GM12878 (cell line): ENCODE results near the gene PLXDC1. TPM values are rescaled to one million over a fixed set of nuclear protein-coding genes. Genes with fewer than 3 reads are reported as not detected.

Experiments used
- ATAC-seq: fragments of 200-7000 bp; cut with Tn5 transposase; 3 replicates; pipeline ENCODE4 v1.9.1; 2020; ENCODE audit warnings: mild to moderate bottlenecking, moderate library complexity
- BruUV-seq: library from RNA; stranded (reverse); fragments of 400-500 nt; replicated peaks from 2 replicates; lab custom pipeline; 2021; lab: Mats Ljungman, UMichigan
- CTCF ChIA-PET: fragments of 300-600 bp; sonication (Branson Sonifier 250); formaldehyde crosslinking; extraction: SDS; loops from one replicate; lab custom pipeline; 2021; ENCODE audit warnings: inconsistent platforms; lab: Yijun Ruan, JAX
- POLR2A ChIA-PET: fragments of 350-600 bp; formaldehyde crosslinking; extraction: SDS; loops from one replicate; lab custom pipeline; 2021; ENCODE audit warnings: inconsistent platforms; lab: Charles Lee
- RAD21 ChIA-PET: fragments of 300-600 bp; sonication (Branson Sonifier 250); formaldehyde crosslinking; loops from one replicate; lab custom pipeline; 2023; ENCODE audit warnings: antibody characterized with exemption; ENCODE audit not compliant: unreplicated experiment; lab: Charles Lee
- SMC1A ChIA-PET: fragments of 300-600 bp; sonication (Branson Sonifier 250); formaldehyde crosslinking; loops from one replicate; lab custom pipeline; 2023; ENCODE audit not compliant: unreplicated experiment, uncharacterized antibody; lab: Charles Lee
- DNase-seq: peaks from one replicate; pipeline ENCODE4 v3.0.0-alpha.2; 2011; ENCODE audit warnings: low read depth, low spot score
- FAIRE-seq: peaks from 3 replicates; lab custom pipeline; 2011; peaks lifted over from hg19 to GRCh38; lab: Jason Lieb, UNC
- H2AFZ ChIP-seq: 2 replicates; pipeline ENCODE4 v1.6.0; 2011; ENCODE audit warnings: low read depth, low read length, control low read depth; ENCODE audit not compliant: control insufficient read depth
- H3K27ac ChIP-seq: 2 replicates; pipeline ENCODE4 v1.5.1; 2011; ENCODE audit warnings: control low read depth; ENCODE audit not compliant: control insufficient read depth, insufficient read depth
- H3K27me3 ChIP-seq, 2 experiments: replicated peaks in 1 of 2; 2 replicates each; pipeline versions ENCODE4 v1.6.0 to v1.6.1; 2011; ENCODE audit warnings: low read length in 1 of 2; ENCODE audit not compliant: control insufficient read depth in 2 of 2, insufficient read depth in 2 of 2
- H3K36me3 ChIP-seq, 2 experiments: 2 replicates each; pipeline ENCODE4 v1.5.1; 2011; ENCODE audit warnings: low read length in 1 of 2; ENCODE audit not compliant: control insufficient read depth in 2 of 2, insufficient read depth in 2 of 2
- H3K4me1 ChIP-seq: 2 replicates; pipeline ENCODE4 v1.6.1; 2011; ENCODE audit warnings: mild to moderate bottlenecking, low read length, moderate library complexity, mixed read lengths; ENCODE audit not compliant: control insufficient read depth, insufficient read depth
- H3K4me2 ChIP-seq: 2 replicates; pipeline ENCODE4 v1.6.0; 2011; ENCODE audit warnings: control low read depth; ENCODE audit not compliant: control insufficient read depth, insufficient read depth
- H3K4me3 ChIP-seq: fragments of 200-600 bp; sonication (generic); 2 replicates; pipeline ENCODE4 v1.5.1; 2016
- H3K79me2 ChIP-seq: 2 replicates; pipeline ENCODE4 v1.6.0; 2011; ENCODE audit warnings: low read length; ENCODE audit not compliant: control insufficient read depth, insufficient read depth
- H3K9ac ChIP-seq: 2 replicates; pipeline ENCODE4 v1.8.0; 2011; ENCODE audit warnings: low read length, control low read depth, mixed read lengths; ENCODE audit not compliant: control insufficient read depth, insufficient read depth
- H3K9me3 ChIP-seq: replicated peaks from 3 replicates; pipeline ENCODE4 v1.5.1; 2011; ENCODE audit warnings: mild to moderate bottlenecking, low read length; ENCODE audit not compliant: control insufficient read depth, insufficient read depth
- H4K20me1 ChIP-seq: 2 replicates; pipeline ENCODE4 v1.6.0; 2011; ENCODE audit not compliant: control insufficient read depth, insufficient read depth
- CREB1 ChIP-seq: IDR thresholded peaks from 2 replicates; pipeline ENCODE4 v1.6.1; 2012; ENCODE audit warnings: low read depth, mild to moderate bottlenecking, inconsistent platforms
- GABPA ChIP-seq: IDR thresholded peaks from 2 replicates; pipeline ENCODE4 v1.6.1; 2014; ENCODE audit warnings: antibody characterized with exemption, low read depth, mild to moderate bottlenecking, inconsistent platforms
- KDM1A ChIP-seq: fragments of 200-600 bp; sonication (generic); IDR thresholded peaks from 2 replicates; pipeline ENCODE4 v1.6.1; 2016; ENCODE audit warnings: borderline replicate concordance
- NFXL1 ChIP-seq: fragments of 450-650 bp; IDR thresholded peaks from 2 replicates; pipeline ENCODE4 v1.6.1; 2017; ENCODE audit warnings: antibody characterized with exemption, mild to moderate bottlenecking, borderline replicate concordance
- NR2F1 ChIP-seq: fragments of 450-650 bp; conservative IDR thresholded peaks from 2 replicates; pipeline ENCODE4 v1.6.1; 2017; ENCODE audit warnings: mild to moderate bottlenecking
- SUPT20H ChIP-seq: IDR thresholded peaks from 2 replicates; pipeline ENCODE4 v1.6.1; 2011; ENCODE audit warnings: low read depth, mild to moderate bottlenecking, low read length, moderate library complexity, borderline replicate concordance; ENCODE audit not compliant: control insufficient read depth
- YBX1 ChIP-seq: fragments of 450-650 bp; IDR thresholded peaks from 2 replicates; pipeline ENCODE4 v1.6.1; 2016; ENCODE audit warnings: antibody characterized with exemption
- WGBS: methylation state at CpG from one replicate; pipeline ENCODE4 v1.1.6; 2016; ENCODE audit warnings: low lambda C conversion rate; ENCODE audit not compliant: insufficient replicate concordance, insufficient coverage; ENCODE audit errors: missing lambda C conversion rate; 5-methylcytosine and 5-hydroxymethylcytosine counted together
- in situ Hi-C: fragments of 300-500 bp; cut with MboI; formaldehyde crosslinking; loops from 9 replicates; pipeline ENCODE4 v1.14.3; 2018; ENCODE audit warnings: mixed read lengths
- intact Hi-C: fragments of 100-400 bp; cut with micrococcal nuclease; formaldehyde crosslinking; loops from one replicate; pipeline ENCODE4 v1.14.2; 2022; ENCODE audit not compliant: unreplicated experiment
- polyA plus RNA-seq, 11 experiments: library from polyadenylated mRNA; depleted of rRNA in 4 of 11; unstranded in 6 of 11; stranded (reverse) in 5 of 11; fragments of >200 nt; fragmentation: Nextera tagmentation in 4 of 11; fragmentation: Illumina TruSeq in 1 of 11; extraction: Ambion mirVana in 4 of 11; extraction: Trizol in 1 of 11; gene quantifications; 1 replicate in 1 of 11; 2 replicates in 10 of 11; pipeline versions ENCODE4 v1.2.1 to v1.2.3, GENCODE V29; 2011 to 2016; ENCODE audit warnings: inconsistent platforms in 2 of 11, missing spikeins in 2 of 11, low read depth in 1 of 11
- total RNA-seq, 4 experiments: library from RNA; depleted of rRNA in 3 of 4; stranded (reverse); fragments of >200 nt in 3 of 4; fragmentation: Illumina TruSeq in 1 of 4; extraction: Trizol in 1 of 4; gene quantifications; 2 replicates each; pipeline versions ENCODE4 v1.2.1 to v1.2.3, GENCODE V29; 2013 to 2021
- TF ChIP-seq, protein P1 (sequence below): fragments of 450-650 bp; IDR thresholded peaks from 2 replicates; pipeline ENCODE4 v1.6.1; 2017; ENCODE audit warnings: mild to moderate bottlenecking
- TF ChIP-seq, protein P2 (sequence below): fragments of 450-650 bp; formaldehyde crosslinking; IDR thresholded peaks from 2 replicates; pipeline ENCODE4 v1.4.0; 2020; ENCODE audit warnings: mild to moderate bottlenecking, moderate library complexity

PLXDC1 gene
- total and polyA plus RNA-seq, 10 of the 15 experiments (the other 5 are each of a cell fraction or from before 2014, with no cell fraction given) = 0.03 to 0.30 (median 0.22) TPM; not detected in 7

DNA sequence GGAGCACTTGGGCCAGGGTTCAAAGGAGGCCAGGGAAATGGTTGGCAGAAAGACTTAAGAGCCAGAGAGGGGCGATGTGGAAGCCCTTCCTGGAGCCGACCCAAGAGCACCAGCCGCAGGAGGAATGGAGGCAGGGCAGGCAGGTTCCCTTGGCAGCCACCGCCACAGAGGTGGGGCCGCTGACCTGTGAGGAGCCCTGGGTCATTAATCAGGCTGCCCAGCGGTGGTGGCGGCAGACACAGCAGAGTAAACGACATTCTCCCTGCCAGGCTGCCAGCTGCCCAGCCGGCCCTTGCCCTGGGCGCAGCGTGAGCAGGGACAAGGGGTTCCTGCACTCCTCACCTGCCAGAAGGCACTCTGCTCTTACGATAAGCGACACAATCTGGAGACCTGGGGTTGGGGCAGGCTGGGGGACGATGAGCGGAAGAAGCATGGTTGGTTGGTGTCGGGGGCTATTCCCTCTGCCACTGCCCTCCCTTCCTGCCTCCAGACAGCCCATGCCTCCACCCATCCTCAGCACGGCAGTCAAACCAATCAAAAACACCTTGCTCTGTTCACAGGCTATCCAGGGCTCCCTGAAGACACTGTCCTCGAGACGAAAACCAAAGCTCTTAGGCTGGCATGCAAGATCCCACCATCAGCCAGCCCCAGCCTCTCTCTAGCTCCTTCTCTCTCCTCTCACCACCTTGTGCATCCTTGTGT, 40.9 kb downstream of the PLXDC1 start:
- BruUV-seq = no TSS peak
- H3K27ac ChIP-seq = no peak overlapping the region
- DNase-seq (no peak), FAIRE-seq (no peak), ATAC-seq (no peak)
- H4K20me1 ChIP-seq = no peaks in the 10 kb centered on the region
- H3K4me2 ChIP-seq = no peak overlapping the region
- no peaks in the 10 kb centered on the region for H3K79me2 ChIP-seq
- H3K9ac ChIP-seq = no peak overlapping the region
- ChIA-PET SMC1A (no interaction called here), RAD21 (no interaction called here), CTCF (no interaction called here), POLR2A (no interaction called here)
- H3K27me3 ChIP-seq = peaks cover 0 to 1% of the 10 kb centered on the region in 2 experiments; a peak in 3 of 4 replicates
- no peak overlapping the region for H2AFZ ChIP-seq
- intact Hi-C loops (no loop called here), in situ Hi-C loops (no loop called here)
- H3K4me3 ChIP-seq = no peak overlapping the region
- no peaks in the 10 kb centered on the region for H3K4me1 ChIP-seq
- WGBS = 53% methylated on average over 17 of the region's 19 CpGs
- H3K36me3 ChIP-seq = no peaks in the 10 kb centered on the region
- TF ChIP-seq NFXL1 (no peak), NR2F1 (no peak)
- TF ChIP-seq, all 136 proteins: peak for 0
- no peaks in the 10 kb centered on the region for H3K9me3 ChIP-seq

GRCh38 chr17:39108461-39109375, 42.7 kb downstream of the PLXDC1 start:
- WGBS = 25% methylated on average over 23 of the region's 23 CpGs
- ChIA-PET SMC1A (no interaction called here), POLR2A (no interaction called here), CTCF (no interaction called here), RAD21 (no interaction called here)
- Histone ChIP-seq H3K9me3 (no peaks in the 10 kb centered on the region), H3K4me3 (no peak overlapping the region), H4K20me1 (no peaks in the 10 kb centered on the region), H3K4me1 (no peaks in the 10 kb centered on the region), H3K27me3 (peaks cover 0 to 1% of the 10 kb centered on the region in 2 experiments; a peak in 3 of 4 replicates), H3K4me2 (no peak overlapping the region), H3K27ac (no peak overlapping the region), H2AFZ (no peak overlapping the region), H3K79me2 (no peaks in the 10 kb centered on the region), H3K36me3 (no peaks in the 10 kb centered on the region), H3K9ac (no peak overlapping the region)
- FAIRE-seq = no peak
- BruUV-seq = no TSS peak
- in situ Hi-C loops = no loop called here
- intact Hi-C loops = no loop called here
- ATAC-seq = no peak
- no peak for DNase-seq
- no peak for TF ChIP-seq YBX1
- TF ChIP-seq GABPA = no peak
- TF ChIP-seq, protein P1, sequence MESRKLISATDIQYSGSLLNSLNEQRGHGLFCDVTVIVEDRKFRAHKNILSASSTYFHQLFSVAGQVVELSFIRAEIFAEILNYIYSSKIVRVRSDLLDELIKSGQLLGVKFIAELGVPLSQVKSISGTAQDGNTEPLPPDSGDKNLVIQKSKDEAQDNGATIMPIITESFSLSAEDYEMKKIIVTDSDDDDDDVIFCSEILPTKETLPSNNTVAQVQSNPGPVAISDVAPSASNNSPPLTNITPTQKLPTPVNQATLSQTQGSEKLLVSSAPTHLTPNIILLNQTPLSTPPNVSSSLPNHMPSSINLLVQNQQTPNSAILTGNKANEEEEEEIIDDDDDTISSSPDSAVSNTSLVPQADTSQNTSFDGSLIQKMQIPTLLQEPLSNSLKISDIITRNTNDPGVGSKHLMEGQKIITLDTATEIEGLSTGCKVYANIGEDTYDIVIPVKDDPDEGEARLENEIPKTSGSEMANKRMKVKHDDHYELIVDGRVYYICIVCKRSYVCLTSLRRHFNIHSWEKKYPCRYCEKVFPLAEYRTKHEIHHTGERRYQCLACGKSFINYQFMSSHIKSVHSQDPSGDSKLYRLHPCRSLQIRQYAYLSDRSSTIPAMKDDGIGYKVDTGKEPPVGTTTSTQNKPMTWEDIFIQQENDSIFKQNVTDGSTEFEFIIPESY = no peak
- TF ChIP-seq, protein P2, sequence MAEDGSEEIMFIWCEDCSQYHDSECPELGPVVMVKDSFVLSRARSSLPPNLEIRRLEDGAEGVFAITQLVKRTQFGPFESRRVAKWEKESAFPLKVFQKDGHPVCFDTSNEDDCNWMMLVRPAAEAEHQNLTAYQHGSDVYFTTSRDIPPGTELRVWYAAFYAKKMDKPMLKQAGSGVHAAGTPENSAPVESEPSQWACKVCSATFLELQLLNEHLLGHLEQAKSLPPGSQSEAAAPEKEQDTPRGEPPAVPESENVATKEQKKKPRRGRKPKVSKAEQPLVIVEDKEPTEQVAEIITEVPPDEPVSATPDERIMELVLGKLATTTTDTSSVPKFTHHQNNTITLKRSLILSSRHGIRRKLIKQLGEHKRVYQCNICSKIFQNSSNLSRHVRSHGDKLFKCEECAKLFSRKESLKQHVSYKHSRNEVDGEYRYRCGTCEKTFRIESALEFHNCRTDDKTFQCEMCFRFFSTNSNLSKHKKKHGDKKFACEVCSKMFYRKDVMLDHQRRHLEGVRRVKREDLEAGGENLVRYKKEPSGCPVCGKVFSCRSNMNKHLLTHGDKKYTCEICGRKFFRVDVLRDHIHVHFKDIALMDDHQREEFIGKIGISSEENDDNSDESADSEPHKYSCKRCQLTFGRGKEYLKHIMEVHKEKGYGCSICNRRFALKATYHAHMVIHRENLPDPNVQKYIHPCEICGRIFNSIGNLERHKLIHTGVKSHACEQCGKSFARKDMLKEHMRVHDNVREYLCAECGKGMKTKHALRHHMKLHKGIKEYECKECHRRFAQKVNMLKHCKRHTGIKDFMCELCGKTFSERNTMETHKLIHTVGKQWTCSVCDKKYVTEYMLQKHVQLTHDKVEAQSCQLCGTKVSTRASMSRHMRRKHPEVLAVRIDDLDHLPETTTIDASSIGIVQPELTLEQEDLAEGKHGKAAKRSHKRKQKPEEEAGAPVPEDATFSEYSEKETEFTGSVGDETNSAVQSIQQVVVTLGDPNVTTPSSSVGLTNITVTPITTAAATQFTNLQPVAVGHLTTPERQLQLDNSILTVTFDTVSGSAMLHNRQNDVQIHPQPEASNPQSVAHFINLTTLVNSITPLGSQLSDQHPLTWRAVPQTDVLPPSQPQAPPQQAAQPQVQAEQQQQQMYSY (CRISPR knock-in tag) = no peak
- no peak for TF ChIP-seq CREB1
- TF ChIP-seq KDM1A = no peak
- no peak for TF ChIP-seq SUPT20H
